Esophagus muscularis mucosa (tissue), 4 donors: ENCODE data around the gene NANOG. TPM values are rescaled to one million over a fixed set of nuclear protein-coding genes. Genes with fewer than 3 reads are reported as not detected.
"Not testable (repeated sequence)": the region's sequence is repeated elsewhere in the genome, so short reads cannot be mapped to it uniquely, and the experiment has no call there.

Experiments used
- DNase-seq: peaks from one replicate; pipeline ENCODE4 v3.0.0-alpha.2; 2017; ENCODE audit errors: extremely low spot score
- H3K27ac ChIP-seq, 4 donors: fragments of 200-600 bp; sonication (generic); replicated peaks in 1 of 4; 1 replicate in 3 of 4; 2 replicates in 1 of 4; pipeline ENCODE4 v1.5.1; 2016 to 2019; ENCODE audit warnings: mild to moderate bottlenecking in 1 of 4
- H3K27me3 ChIP-seq, 4 donors: fragments of 200-600 bp; sonication (generic); one replicate each; pipeline versions ENCODE4 v1.5.1 to v1.6.0; 2016 to 2019
- H3K36me3 ChIP-seq, 4 donors: fragments of 200-600 bp; sonication (generic); one replicate each; pipeline ENCODE4 v1.5.1; 2016 to 2019
- H3K4me1 ChIP-seq, 4 donors: fragments of 200-600 bp; sonication (generic); one replicate each; pipeline ENCODE4 v1.5.1; 2016 to 2019
- H3K4me3 ChIP-seq, 4 donors: fragments of 200-600 bp; sonication (generic); 1 replicate in 2 of 4; 2 replicates in 2 of 4; pipeline ENCODE4 v1.5.1; 2016 to 2019; ENCODE audit warnings: mild to moderate bottlenecking in 4 of 4, moderate library complexity in 1 of 4
- H3K9me3 ChIP-seq, 4 donors: fragments of 200-600 bp; sonication (generic); 1 replicate in 3 of 4; 2 replicates in 1 of 4; pipeline ENCODE4 v1.5.1; 2016 to 2019
- CTCF ChIP-seq, 3 experiments: fragments of 200-600 bp in 2 of 3; fragments of 450-650 bp in 1 of 3; sonication (generic) in 2 of 3; IDR thresholded peaks; one replicate each; pipeline ENCODE4 v1.5.1; 2017 to 2019; ENCODE audit warnings: antibody characterized with exemption in 3 of 3, mild to moderate bottlenecking in 2 of 3, moderate library complexity in 1 of 3
- EP300 ChIP-seq: sonication (generic); formaldehyde crosslinking; IDR thresholded peaks from one replicate; pipeline ENCODE4 v1.6.1; 2017; ENCODE audit warnings: antibody characterized with exemption
- POLR2A ChIP-seq: fragments of 450-650 bp; IDR thresholded peaks from one replicate; pipeline ENCODE4 v1.6.1; 2017; ENCODE audit warnings: antibody characterized with exemption, moderate library complexity, mild to moderate bottlenecking, low read depth
- POLR2AphosphoS5 ChIP-seq, 2 donors: sonication (generic); formaldehyde crosslinking; IDR thresholded peaks; one replicate each; pipeline ENCODE4 v1.6.1; 2017; ENCODE audit warnings: antibody characterized with exemption in 2 of 2
- WGBS: methylation state at CpG from one replicate; pipeline ENCODE4 v1.1.5; 2018; 5-methylcytosine and 5-hydroxymethylcytosine counted together
- intact Hi-C: fragments of 100-400 bp; cut with DNase I; formaldehyde crosslinking; loops from one replicate; pipeline ENCODE4 v1.15.1; 2023
- total RNA-seq, 4 donors: library from RNA; depleted of rRNA; stranded (reverse); fragments of >200 nt; gene quantifications; one replicate each; pipeline versions ENCODE4 v1.1.0 to v1.2.1, GENCODE V29; 2016

Gene NANOG
- total RNA-seq, 4 donors from 2014 or later, result not detected

GRCh38 chr12:7769999-7770398 is 19.2 kb upstream of the NANOG start:
- H3K4me1 ChIP-seq, result no peaks in the 10 kb centered on the region
- H3K9me3 ChIP-seq, result no peaks in the 10 kb centered on the region
- DNase-seq, result no peak
- H3K27me3 ChIP-seq, result no peaks in the 10 kb centered on the region
- intact Hi-C loops, result no loop called here
- H3K27ac ChIP-seq, result no peak overlapping the region
- H3K36me3 ChIP-seq, result no peaks in the 10 kb centered on the region
- H3K4me3 ChIP-seq, result no peak overlapping the region
- WGBS, result 73% methylated on average over 3 of the region's 3 CpGs
- TF ChIP-seq EP300, result no peak
- no peak for TF ChIP-seq CTCF (IDR thresholded peaks at IDR 0.05)
- no peak for TF ChIP-seq POLR2AphosphoS5 (IDR thresholded peaks at IDR 0.05)
- TF ChIP-seq POLR2A, result no peak

- no peaks in the 10 kb centered on the region for H3K9me3 ChIP-seq
- no peak overlapping the region for H3K27ac ChIP-seq
- no peaks in the 10 kb centered on the region for H3K4me1 ChIP-seq
- DNase-seq, result no peak
- no peak for TF ChIP-seq POLR2AphosphoS5 (IDR thresholded peaks at IDR 0.05)
- intact Hi-C loops, result no loop called here
- no peaks in the 10 kb centered on the region for H3K27me3 ChIP-seq
- no peaks in the 10 kb centered on the region for H3K36me3 ChIP-seq
- H3K4me3 ChIP-seq, result no peak overlapping the region
- WGBS, result 65% methylated on average over 3 of the region's 3 CpGs
Measured at GRCh38 chr12:7781274-7781673, 7.9 kb upstream of the NANOG start.

GRCh38 chr12:7782055-7782454 is 7.1 kb upstream of the NANOG start:
- Histone ChIP-seq H3K9me3 (no peaks in the 10 kb centered on the region), H3K4me1 (no peaks in the 10 kb centered on the region), H3K27ac (no peak overlapping the region), H3K27me3 (no peaks in the 10 kb centered on the region), H3K4me3 (no peak overlapping the region), H3K36me3 (no peaks in the 10 kb centered on the region)
- 71% methylated on average over 6 of the region's 6 CpGs for WGBS
- DNase-seq, result no peak
- intact Hi-C loops, result no loop called here
- no peak for TF ChIP-seq POLR2A
- TF ChIP-seq EP300, result no peak
- no peak for TF ChIP-seq POLR2AphosphoS5 (IDR thresholded peaks at IDR 0.05)
- no peak for TF ChIP-seq CTCF (IDR thresholded peaks at IDR 0.05)

- H3K36me3 ChIP-seq, H3K9me3 ChIP-seq, H3K4me1 ChIP-seq, H3K4me3 ChIP-seq, DNase-seq, H3K27ac ChIP-seq, intact Hi-C loops: not testable (repeated sequence)
- 89% methylated on average over 9 of the region's 9 CpGs for WGBS
- peaks cover 0 to 12% (median 0%) of the 10 kb centered on the region in 4 donors for H3K27me3 ChIP-seq
Measured at GRCh38 chr12:7783433-7783832, 5.8 kb upstream of the NANOG start.

GRCh38 chr12:7784701-7785100 is 4.5 kb upstream of the NANOG start:
- no peak overlapping the region for H3K27ac ChIP-seq
- H3K27me3 ChIP-seq, result peaks cover 0 to 12% (median 0%) of the 10 kb centered on the region in 4 donors
- WGBS, result 52% methylated on average over 2 of the region's 2 CpGs
- H3K36me3 ChIP-seq, result no peaks in the 10 kb centered on the region
- intact Hi-C loops, result no loop called here
- H3K4me3 ChIP-seq, result no peak overlapping the region
- H3K9me3 ChIP-seq, result no peaks in the 10 kb centered on the region
- no peak for DNase-seq
- TF ChIP-seq POLR2A (no peak), EP300 (no peak), CTCF (IDR thresholded peaks at IDR 0.05) (no peak), POLR2AphosphoS5 (IDR thresholded peaks at IDR 0.05) (no peak)
- H3K4me1 ChIP-seq, result no peaks in the 10 kb centered on the region

- no peak overlapping the region for H3K4me3 ChIP-seq
- TF ChIP-seq CTCF (IDR thresholded peaks at IDR 0.05) (no peak), EP300 (no peak), POLR2A (no peak), POLR2AphosphoS5 (IDR thresholded peaks at IDR 0.05) (no peak)
- H3K9me3 ChIP-seq, result no peaks in the 10 kb centered on the region
- 32% methylated on average over 12 of the region's 13 CpGs for WGBS
- H3K4me1 ChIP-seq, result no peaks in the 10 kb centered on the region
- peaks cover 0 to 16% (median 0%) of the 10 kb centered on the region in 4 donors for H3K27me3 ChIP-seq
- no peak for DNase-seq
- H3K36me3 ChIP-seq, result no peaks in the 10 kb centered on the region
- intact Hi-C loops, result no loop called here
- H3K27ac ChIP-seq, result no peak overlapping the region
Measured at GRCh38 chr12:7787574-7788293, 1.5 kb upstream of the NANOG start.
